HG03469 (cell line): Measurements from ENCODE around the gene LRRC18.

Experiments used
- ATAC-seq: cut with Tn5 transposase; IDR thresholded peaks from one replicate; pipeline ENCODE4 v1.9.1; 2021; ENCODE audit warnings: mild to moderate bottlenecking, moderate library complexity, moderate number of reproducible peaks; ENCODE audit not compliant: unreplicated experiment

The LRRC18 gene

DNA sequence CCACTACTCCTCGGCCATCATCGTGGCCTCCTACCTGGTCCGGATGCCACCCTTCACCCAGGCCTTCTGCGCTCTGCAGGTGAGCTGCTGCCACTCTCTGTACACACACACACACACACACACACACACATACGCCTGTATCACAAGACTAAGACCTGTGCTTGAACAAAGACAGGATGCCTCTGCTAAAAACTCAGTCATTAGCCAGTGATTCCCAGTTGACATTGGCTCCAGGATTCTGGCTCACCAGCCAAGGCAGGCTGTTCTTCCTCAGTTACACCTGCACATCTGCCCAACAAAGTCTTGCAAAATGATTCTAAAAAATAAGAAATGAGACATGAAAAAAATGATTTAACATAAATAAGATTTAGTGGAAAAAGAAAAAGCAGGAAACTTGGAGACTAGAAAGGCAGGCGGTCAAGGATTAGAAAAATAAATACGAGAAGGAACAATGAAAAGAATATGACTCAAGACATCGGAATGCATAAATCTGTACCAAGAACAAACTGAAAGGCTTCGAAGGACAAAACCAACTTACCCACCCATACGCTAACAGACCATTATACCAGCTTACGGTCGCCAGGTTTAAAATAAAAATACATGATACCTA, 7.4 kb upstream of the LRRC18 start:
- ATAC-seq = no peak

DNA sequence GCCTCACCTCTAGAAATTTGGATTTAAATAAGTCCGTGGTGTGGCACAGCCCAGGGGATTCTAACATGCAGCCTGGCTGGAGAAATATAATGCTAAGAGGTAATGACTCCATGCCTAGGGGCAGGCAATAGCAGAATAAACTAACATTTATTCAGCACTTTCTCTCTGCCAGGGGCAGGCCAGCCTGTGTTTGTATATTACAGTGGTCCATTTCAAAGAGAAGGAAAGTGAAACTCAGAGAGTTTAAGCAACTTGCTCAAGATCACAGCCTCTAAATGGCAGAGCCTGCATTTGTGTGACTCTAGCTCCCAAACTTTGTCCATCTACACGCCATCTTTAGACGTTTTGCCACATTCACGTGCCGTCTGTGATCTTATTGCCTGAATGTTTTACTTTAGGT, 6.7 kb upstream of the LRRC18 start:
- no peak for ATAC-seq

DNA sequence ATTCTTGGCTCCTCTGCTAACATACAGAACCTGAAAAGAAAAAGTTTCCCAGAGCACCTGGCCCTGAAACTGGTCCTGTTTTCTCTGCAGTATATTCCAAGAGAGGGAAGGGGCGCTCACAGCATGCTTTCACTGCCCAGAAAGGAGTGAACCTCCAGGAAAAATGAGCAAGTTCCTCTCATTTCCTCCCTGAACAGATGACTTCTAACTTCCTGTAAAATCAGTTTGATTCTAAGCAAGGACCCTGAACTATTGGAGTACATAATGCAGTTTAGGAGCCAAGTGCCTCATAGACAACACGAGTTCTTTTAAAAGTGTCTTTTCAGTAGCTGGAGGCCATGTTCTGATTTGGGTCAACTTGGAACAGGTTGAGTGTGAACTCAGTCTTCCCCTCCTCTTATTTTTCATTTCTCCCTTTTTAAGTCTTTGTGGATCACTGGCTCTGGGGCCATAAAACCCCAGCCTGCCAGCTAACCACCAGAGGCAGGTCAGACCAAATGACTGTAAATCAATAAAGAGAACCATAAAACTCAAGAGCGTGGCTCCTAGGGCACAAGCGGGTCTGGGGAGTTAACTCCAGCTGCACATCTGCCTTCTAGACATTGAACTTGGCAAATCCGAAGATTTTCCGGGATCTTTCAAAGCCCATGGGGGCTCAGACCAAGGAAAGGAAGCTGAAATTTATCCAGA, 5.9 kb upstream of the LRRC18 start:
- ATAC-seq = no peak

DNA sequence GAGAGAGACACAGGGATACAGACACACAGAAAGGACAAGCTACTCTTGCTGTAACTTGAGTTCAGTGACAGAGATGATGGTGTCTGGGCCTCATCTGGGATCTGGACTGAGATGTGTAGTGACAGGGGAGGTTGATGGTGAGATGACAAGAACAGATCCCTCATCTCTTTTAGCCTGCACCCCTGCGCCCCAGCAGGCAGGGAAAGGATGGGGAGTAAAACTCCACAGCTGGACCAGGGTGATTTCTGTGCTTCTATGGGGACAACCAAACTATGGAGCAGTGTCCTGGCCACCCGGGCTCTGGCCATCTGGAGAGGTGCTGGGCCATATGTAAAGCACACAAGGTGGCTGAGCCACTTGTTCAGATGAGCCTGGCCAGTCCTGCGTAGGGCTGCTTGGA, 4.5 kb upstream of the LRRC18 start:
- no peak for ATAC-seq

DNA sequence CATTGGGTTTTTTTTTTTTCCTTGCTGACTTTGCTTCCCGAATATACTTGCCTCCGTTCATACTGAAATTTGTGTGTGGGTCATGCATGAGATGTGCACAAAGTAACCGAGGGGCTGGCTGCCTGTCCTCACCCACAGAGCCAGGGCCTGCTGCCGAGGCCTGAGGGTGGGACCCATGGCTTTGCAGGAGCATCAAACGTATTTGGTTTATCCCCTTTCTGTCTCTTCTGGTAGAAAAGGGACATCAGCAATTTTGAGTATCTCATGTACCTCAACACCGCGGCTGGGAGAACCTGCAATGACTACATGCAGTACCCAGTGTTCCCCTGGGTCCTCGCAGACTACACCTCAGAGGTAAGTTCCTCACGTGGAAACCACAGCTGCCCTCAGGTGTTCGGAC, 3.5 kb upstream of the LRRC18 start:
- ATAC-seq = no peak

DNA sequence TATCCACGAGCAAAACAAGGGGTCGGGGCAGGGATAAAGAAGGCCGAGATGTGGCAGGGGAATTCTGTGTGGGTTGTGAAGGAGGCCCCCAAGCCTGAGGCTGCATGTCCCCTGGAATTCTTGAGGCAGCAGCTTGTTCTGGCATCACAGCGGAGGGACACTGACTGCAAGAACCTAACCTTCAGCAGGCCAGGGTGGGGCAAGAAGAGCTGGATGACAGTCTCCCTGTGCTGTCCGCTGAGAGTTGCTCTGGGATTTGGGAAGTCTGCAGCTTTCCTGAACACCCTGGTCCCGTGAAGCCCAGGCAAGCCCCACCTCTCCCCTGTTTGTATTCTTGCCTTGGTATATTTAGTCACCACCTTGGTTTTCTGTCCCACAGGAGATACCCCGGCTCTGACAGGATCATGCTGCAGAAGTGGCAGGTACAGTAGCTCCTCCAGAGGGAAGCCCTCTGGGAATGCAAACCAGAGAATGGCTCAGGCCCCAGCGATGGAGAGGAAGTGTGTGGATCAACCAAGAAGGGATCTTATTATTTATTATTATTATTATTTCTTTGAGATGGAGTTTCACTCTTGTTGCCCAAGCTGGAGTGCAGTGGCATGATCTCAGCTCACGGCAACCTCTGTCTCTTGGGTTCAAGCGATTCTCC, 1.9 kb upstream of the LRRC18 start:
- no peak for ATAC-seq

DNA sequence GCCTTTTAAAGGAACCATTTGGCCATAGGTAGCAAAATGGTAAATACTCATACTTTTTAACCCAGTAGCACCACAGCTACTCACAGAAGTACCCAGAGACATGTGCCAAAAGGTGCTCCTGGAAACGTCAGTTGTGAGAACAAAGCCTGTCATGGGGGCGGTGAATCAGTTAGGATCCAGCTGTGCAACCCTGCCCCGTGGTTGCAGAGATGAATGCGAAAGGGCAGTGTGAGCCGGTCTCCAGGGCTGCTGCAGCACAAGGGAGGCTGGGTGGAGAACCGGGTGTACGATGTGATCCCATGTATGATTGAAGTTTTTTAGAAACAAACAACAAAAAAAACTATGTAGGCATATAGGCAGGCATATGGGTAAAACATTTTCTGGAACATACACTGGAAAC, 1.3 kb upstream of the LRRC18 start:
- no peak for ATAC-seq

DNA sequence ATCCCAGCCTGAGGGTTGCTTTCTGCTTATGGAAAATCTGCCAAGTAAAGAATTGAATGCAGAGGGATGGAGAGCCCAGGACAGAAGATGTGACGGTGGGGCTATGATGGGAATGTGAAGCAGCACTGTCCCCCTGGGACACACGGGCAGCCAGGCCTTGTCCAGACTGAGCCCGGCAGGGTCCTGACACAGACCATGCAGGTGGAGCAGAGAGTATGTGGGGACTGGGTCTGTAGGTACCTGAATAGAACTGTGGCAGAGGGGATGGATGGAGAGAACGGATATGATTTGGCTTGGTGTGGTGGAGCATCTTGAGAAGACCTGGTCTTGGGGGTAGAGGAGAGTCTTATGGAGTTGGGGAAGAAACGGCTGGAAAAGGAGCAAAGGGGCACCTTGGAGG, 732 bp upstream of the LRRC18 start:
- no peak for ATAC-seq

DNA sequence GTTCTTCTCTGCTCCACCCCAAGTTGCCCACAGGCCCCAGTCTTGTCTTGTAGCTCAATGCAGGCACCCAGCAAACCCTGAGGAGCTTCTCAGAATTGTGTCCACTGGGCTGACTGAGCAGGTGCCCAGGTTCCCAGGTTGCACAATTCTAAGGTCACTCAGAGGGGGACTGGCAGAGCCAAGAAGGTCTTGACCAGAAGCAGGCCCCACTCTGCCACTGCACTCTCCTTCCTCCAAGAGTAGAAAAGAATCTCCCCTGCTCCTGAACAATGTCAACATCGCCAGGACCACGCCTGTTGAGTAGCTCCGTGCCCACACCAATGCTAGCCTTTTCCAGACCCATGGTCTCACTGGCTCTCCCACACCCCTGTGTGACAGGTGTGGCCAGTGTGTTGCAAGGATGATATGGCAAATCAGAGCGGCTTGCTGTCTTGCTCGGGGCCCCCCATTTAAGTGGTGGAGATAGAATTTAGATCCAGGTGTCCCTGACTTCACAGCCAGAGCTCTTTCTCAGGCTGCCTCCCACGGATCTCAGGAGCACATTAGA, 577 bp downstream of the LRRC18 start:
- no peak for ATAC-seq

DNA sequence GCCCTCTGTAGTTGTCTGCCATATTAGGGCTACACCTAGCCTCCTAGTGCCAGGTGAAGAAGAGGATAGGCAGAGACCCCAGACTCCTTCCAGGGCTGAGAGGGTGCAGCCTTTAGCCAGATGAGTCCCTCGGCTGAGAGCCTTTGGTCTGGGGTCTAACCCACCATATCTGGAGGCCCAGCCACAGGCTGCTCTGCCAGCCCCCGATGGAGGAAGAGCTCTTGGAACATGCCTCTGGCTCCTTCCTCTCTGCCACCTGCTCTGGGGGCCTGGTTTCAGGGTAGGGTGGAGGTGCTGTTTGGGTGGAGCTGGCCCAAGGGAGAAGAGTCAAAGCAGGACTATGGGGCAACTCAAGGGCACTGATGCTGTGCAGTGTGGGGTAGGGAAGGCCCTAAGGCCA, 1.4 kb downstream of the LRRC18 start:
- ATAC-seq = no peak

DNA sequence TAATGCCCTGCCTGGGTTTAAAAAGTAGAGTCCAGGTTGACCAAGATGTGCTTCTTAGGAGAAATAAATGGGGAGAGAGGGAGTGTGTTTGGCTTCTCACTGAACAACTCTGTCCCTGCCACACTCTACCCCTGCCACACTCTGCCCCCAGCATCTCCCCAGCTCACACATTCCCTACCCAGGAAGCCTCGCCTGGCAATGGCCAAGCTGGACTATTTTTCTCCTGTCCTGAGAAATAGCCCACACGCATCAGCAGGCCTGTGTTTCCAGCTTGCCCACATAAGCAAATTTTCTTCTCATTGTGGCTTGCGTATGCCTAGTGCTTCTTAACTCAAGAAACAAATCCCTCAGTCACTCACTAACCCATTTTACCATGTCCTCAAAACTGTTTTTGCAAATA, 1.8 kb downstream of the LRRC18 start:
- no peak for ATAC-seq

DNA sequence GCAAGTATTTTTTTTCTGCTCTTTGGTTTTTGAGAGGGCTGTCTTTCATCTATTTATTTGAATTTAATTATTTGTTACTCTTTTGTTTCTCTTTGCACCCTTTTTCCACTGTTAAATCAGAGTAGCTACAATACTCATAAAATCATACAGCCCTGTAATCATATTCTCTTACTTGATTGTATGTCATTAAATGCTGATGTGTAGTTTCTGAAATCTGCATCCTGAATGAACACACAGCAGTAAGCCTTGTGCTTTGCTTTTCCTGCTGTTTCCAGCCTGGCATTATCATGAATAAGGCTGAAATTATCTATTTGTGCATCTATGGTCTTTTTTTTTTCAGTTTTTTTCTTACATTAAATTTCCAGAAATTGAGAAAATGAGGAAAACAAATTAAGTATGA, 4.1 kb downstream of the LRRC18 start:
- no peak for ATAC-seq

DNA sequence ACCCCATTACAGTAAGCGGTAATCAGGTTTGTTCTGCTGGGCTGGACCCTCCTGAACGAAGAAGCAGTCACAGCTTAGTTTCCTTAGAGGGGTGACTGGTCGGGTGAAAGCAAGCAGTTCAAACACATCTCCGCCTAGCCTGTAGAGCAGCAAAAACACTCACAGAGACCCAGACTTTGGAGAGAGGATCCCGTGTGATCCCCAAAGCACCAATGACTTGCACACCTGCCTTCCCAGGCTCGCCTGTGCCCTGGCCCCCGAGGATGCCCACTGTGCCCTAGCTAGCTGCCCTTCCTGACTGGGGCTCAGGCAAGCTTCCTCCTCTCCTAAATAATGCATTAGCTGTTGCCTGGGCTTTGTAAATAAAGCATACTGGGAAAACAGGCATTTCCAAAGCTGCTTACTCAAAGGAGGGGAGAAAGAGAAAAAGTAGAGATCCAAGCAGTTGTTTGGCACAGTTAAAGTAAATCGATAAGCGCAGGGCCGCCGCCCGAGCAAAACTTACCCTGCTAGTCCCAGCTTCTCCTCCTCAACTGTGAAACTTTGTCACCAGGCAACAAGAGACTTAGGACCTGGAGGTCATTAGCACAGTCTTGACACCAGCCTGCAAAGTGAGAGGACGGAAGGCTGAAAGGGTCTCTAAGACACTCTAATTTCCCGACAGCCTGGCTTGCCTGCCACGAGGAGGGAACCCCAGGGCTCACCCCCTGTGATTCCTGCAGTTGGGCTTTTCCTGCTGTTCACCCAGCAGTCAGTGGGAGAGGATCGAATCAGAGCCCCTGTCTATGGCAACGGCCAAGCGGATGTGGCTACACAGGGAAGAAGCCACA, 4.8 kb downstream of the LRRC18 start:
- ATAC-seq = no peak

DNA sequence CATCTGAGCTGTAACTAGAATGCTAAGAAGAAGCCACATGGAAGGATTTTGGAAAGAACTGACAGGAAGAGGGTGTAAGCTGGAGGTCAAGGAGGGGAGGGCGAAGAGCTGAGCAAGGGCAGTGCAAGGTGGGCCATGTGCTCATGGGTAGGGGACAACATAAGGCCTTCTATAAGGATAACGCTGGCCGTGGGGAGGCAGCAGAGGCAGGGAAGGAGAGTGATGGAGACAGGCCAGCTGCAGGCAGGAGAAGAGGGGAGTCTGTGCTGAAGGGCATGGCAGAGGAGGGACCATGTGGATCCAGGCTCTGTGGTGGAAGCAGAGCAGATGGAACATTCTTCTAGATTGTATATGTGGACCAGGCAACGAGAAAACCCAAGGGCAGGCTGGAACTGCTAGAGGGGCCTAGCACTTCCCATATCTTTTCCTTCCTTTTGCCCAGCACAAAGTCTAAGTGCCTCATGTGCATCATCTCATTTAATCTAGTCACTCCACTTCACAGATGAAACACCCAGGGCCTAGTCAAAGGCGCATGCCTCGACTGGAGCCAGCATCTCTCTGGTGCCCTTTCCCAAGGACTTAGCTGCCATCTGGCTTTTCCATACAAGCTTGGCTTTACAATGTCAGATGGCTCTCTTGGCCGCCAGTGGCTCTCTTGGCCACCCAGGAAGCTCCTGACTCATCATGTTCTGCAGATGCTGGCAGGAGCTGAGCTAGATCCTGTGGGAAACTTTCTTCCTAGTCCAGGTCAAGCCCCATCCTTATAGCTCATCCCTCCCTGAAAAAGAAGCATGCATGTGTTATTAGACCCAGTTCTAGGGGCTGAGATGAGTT, 6.6 kb downstream of the LRRC18 start:
- ATAC-seq = no peak

DNA sequence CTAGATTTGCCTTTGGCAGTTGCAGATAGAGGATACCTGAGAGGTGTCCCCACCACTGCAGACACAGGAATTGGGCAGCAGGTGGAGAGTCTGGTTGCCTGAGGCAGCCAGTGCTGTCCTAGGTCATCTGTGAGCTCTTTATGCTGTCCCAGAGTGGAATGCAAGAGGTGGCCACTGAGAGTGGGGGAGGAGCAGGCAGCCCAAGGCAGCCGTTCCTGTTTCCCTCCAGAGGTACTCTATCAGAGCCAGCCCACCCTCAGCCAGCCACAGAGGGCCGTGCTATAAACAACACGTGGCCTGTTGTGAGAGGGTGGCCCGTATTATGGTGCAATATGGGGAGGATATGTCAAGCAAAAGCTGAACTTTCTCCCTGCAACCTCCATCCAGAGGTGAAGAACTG, 8.5 kb downstream of the LRRC18 start:
- ATAC-seq = no peak

DNA sequence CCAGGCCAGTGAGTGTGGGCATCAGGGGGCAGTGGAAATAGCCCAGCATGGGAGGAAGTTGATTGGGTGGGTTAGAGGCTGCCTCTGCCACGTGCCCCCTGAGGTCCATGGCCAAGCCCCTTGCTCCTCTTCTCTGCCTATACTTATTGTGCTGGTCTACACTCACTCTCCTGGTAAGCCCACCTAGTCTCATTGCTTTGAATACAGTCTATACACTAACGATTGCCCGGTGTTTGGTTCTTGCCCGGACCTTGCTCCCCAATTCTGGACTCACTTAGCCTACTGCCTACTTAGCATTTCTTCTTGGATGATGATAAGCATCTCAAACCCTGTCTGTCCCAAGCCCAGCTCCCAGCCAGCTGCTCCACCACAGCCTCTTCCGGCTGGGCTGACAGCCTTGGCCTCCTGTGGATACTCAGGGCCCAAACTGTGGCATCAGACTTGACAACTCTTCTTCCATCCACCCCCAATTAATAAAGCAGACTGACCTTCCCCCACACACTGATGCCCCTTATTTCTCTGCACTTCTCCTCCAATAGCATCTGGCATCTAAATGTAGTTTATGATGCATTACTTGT, 10.1 kb downstream of the LRRC18 start:
- ATAC-seq = no peak

DNA sequence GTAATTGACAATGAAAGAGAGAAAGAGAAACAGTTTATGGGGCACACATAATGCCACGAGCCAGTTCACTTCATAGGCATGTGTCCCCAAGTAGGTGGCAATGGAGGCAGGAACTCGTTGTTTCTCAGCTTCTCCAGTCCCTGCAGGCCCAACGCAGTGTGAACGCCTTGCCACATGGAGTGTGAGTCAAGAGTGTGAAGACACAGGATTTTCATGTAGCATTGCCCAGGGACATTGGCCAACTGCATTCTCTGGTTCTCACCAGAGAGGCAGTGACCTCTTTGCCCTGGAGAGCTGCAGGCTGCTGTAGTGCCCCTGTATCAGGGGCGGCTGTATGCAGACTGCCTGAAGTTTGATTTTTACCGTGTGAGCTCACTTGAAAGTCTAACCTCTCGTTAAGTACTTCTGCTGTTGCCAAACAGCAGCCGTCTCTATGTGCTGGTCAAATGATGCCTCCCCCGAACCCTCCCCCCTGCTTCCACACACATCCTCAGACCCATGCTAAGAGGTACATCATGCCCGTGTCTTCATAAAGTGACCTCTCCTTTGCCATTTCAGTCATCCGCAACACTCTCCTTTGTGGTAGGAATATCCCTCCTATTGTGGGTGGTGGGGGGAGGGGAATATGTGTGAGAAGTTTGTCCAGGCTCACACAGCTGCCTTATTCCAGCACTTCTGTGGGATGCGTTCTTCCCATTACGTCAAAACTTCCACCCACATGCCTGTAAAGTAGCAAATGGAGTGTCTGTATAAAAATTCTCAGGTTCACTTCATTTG, 12.7 kb downstream of the LRRC18 start:
- no peak for ATAC-seq

DNA sequence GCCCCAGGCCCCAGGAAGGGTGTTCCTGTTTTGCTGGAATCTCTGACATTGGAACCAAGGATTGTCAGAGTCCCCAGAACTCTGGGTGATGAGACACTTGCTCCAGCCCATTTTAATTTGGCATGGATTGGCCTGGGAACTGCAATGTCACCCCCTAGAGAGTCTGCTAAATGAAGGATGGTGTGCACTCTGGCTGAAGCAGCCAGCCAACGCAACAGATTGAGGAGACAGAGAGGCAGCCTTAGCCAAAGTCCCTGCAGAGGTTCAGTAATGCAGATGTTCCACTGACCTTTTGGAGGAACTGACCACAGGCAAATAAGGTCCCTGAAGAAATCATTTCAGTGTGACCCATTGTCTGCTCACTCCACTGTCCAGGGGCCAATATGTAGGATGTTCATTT, 13.4 kb downstream of the LRRC18 start:
- ATAC-seq = no peak

DNA sequence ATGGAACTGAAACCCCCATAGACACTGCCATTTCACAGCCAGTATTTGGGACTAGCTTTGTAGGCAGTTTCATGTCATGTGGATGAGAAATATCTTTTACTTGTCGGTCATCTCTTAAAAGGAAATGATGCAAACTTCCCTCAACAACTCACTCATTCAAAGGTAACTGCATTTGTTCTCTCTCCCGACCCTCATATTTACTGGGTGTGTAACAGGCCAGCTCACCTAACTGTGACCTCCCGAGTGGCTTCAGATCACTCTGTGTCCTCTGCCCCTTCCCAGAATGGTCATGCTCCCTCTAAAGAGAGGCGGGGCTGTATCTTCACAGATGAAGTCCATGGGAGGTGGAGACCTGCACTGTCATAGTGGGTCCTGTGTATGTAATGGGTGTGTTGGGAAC, 14.7 kb downstream of the LRRC18 start:
- no peak for ATAC-seq
